Measurements from ENCODE around the gene ABLIM2.

GRCh38 chr4:8130346-8131066 is 28.1 kb downstream of the ABLIM2 start:
- no peak for TF ChIP-seq REST (IDR thresholded peaks at IDR 0.05; ENCODE audit: unreplicated experiment)
- TF ChIP-seq CREB1 (CRISPR knock-in tag; IDR thresholded peaks at IDR 0.05; ENCODE audit: low read depth): no peak
- TF ChIP-seq, protein P1, sequence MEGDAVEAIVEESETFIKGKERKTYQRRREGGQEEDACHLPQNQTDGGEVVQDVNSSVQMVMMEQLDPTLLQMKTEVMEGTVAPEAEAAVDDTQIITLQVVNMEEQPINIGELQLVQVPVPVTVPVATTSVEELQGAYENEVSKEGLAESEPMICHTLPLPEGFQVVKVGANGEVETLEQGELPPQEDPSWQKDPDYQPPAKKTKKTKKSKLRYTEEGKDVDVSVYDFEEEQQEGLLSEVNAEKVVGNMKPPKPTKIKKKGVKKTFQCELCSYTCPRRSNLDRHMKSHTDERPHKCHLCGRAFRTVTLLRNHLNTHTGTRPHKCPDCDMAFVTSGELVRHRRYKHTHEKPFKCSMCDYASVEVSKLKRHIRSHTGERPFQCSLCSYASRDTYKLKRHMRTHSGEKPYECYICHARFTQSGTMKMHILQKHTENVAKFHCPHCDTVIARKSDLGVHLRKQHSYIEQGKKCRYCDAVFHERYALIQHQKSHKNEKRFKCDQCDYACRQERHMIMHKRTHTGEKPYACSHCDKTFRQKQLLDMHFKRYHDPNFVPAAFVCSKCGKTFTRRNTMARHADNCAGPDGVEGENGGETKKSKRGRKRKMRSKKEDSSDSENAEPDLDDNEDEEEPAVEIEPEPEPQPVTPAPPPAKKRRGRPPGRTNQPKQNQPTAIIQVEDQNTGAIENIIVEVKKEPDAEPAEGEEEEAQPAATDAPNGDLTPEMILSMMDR (conservative IDR thresholded peaks at IDR 0.05; ENCODE audit: low read depth in 2 of 2): no peak
- no peak for TF ChIP-seq POLR2AphosphoS5 (IDR thresholded peaks at IDR 0.05; ENCODE audit: low read depth)
- TF ChIP-seq EZH2 (IDR thresholded peaks at IDR 0.05; ENCODE audit: low read depth, unreplicated experiment): no peak
- no peak for TF ChIP-seq JUNB (IDR thresholded peaks at IDR 0.05; ENCODE audit: unreplicated experiment)
